Endothelial cell of umbilical vein (primary cell): Measurements from ENCODE around the gene CFAP46. TPM values are rescaled to one million over a fixed set of nuclear protein-coding genes. Genes with fewer than 3 reads are reported as not detected.

ENCODE experiments used
- BruUV-seq: library from RNA; stranded (reverse); fragments of 400-500 nt; replicated peaks from 2 replicates; lab custom pipeline; 2021; lab: Mats Ljungman, UMichigan
- CTCF ChIA-PET: fragments of 300-600, 350-600 bp; sonication (Branson Sonifier 250); formaldehyde crosslinking; loops from one replicate; lab custom pipeline; 2021; ENCODE audit warnings: antibody characterized with exemption, inconsistent platforms; lab: Charles Lee
- POLR2A ChIA-PET: fragments of 300-600, 350-600 bp; sonication (Branson Sonifier 250); formaldehyde crosslinking; loops from one replicate; lab custom pipeline; 2021; ENCODE audit warnings: antibody characterized with exemption, inconsistent platforms; lab: Charles Lee
- DNase-seq: peaks from one replicate; pipeline ENCODE4 v3.0.0-alpha.2; 2011; ENCODE audit warnings: low read depth, low spot score
- FAIRE-seq: peaks from 2 replicates; lab custom pipeline; 2011; peaks lifted over from hg19 to GRCh38; lab: Jason Lieb, UNC
- H2AFZ ChIP-seq: 2 replicates; pipeline ENCODE4 v1.6.0; 2012; ENCODE audit warnings: low read depth, low read length, control low read depth, inconsistent platforms
- H3K27ac ChIP-seq: 2 replicates; pipeline ENCODE4 v1.5.1; 2011; ENCODE audit warnings: low read depth, mild to moderate bottlenecking, control low read depth, low read length, moderate library complexity; ENCODE audit not compliant: insufficient read depth
- H3K27me3 ChIP-seq, 2 experiments: 2 replicates each; pipeline versions ENCODE4 v1.6.0 to v1.6.1; 2011; ENCODE audit warnings: low read length in 2 of 2, mixed read lengths in 1 of 2; ENCODE audit not compliant: control insufficient read depth in 2 of 2, insufficient read depth in 2 of 2
- H3K36me3 ChIP-seq, 2 experiments: 2 replicates in 1 of 2; 3 replicates in 1 of 2; pipeline ENCODE4 v1.5.1; 2011; ENCODE audit warnings: low read length in 2 of 2, mild to moderate bottlenecking in 1 of 2, moderate library complexity in 1 of 2; ENCODE audit not compliant: control insufficient read depth in 2 of 2, insufficient read depth in 2 of 2; ENCODE audit errors: extremely low read depth in 1 of 2
- H3K4me1 ChIP-seq: 3 replicates; pipeline ENCODE4 v1.5.1; 2011; ENCODE audit warnings: mild to moderate bottlenecking, low read length; ENCODE audit not compliant: control insufficient read depth, insufficient read depth; ENCODE audit errors: extremely low read depth
- H3K4me2 ChIP-seq: 2 replicates; pipeline ENCODE4 v1.6.1; 2011; ENCODE audit warnings: low read length, control low read depth, mixed read lengths; ENCODE audit not compliant: insufficient read depth
- H3K4me3 ChIP-seq, 3 experiments: fragments of 200-600 bp in 1 of 3; sonication (generic), shearing (Covaris generic) in 1 of 3; replicated peaks in 1 of 3; 2 replicates each; pipeline ENCODE4 v1.5.1; 2011 to 2016; ENCODE audit warnings: control low read depth in 3 of 3, low read length in 3 of 3, mild to moderate bottlenecking in 2 of 3, inconsistent platforms in 1 of 3, low read depth in 1 of 3, moderate library complexity in 1 of 3; ENCODE audit not compliant: insufficient read depth in 1 of 3
- H3K79me2 ChIP-seq: 2 replicates; pipeline ENCODE4 v1.6.0; 2012; ENCODE audit warnings: low read length, inconsistent platforms; ENCODE audit not compliant: control insufficient read depth, insufficient read depth
- H3K9ac ChIP-seq: replicated peaks from 2 replicates; pipeline ENCODE3; 2011; ENCODE audit warnings: low read length, control low read depth; ENCODE audit not compliant: insufficient read depth; ENCODE audit errors: extremely low read depth
- H3K9me1 ChIP-seq: replicated peaks from 3 replicates; pipeline ENCODE4 v1.6.0; 2011; ENCODE audit warnings: mild to moderate bottlenecking, low read length; ENCODE audit not compliant: control insufficient read depth, insufficient read depth; ENCODE audit errors: extremely low read depth
- H3K9me3 ChIP-seq: replicated peaks from 2 replicates; pipeline ENCODE4 v1.5.1; 2012; ENCODE audit warnings: low read length, inconsistent platforms; ENCODE audit not compliant: control insufficient read depth, insufficient read depth
- H4K20me1 ChIP-seq: replicated peaks from 2 replicates; pipeline ENCODE3; 2011; ENCODE audit warnings: mild to moderate bottlenecking, low read length; ENCODE audit not compliant: control insufficient read depth, insufficient read depth; ENCODE audit errors: extremely low read depth
- EZH2 ChIP-seq: IDR thresholded peaks from 2 replicates; pipeline ENCODE4 v1.6.1; 2012; ENCODE audit warnings: borderline replicate concordance, low read depth, mild to moderate bottlenecking, moderate library complexity, low read length, inconsistent platforms; ENCODE audit not compliant: severe bottlenecking
- dilution Hi-C: fragments of 300-500 bp; cut with MboI; formaldehyde crosslinking; loops from one replicate; pipeline ENCODE4 v1.15.0; 2019; ENCODE audit warnings: low sequenced_read_pairs; ENCODE audit not compliant: extremely low pct_ligation_motif_present
- intact Hi-C: fragments of 100-400 bp; cut with micrococcal nuclease; formaldehyde crosslinking; loops from one replicate; pipeline ENCODE4 v1.10.0; 2022
- polyA plus RNA-seq, 4 experiments: library from polyadenylated mRNA; depleted of rRNA in 3 of 4; stranded (reverse) in 3 of 4; unstranded in 1 of 4; fragments of >200 nt; gene quantifications; 2 replicates each; pipeline versions ENCODE4 v1.2.1 to v1.2.3, GENCODE V29; 2011 to 2012; ENCODE audit warnings: missing spikeins in 1 of 4
- total RNA-seq: library from RNA; stranded (reverse); gene quantifications from 2 replicates; pipeline ENCODE4 v1.2.3, GENCODE V29; 2021
- TF ChIP-seq, protein P1 (sequence below), 2 donors: IDR thresholded peaks; 1 replicate in 1 of 2; 2 replicates in 1 of 2; pipeline ENCODE4 v1.5.1; 2011; ENCODE audit warnings: low read length in 2 of 2, mild to moderate bottlenecking in 2 of 2, moderate library complexity in 2 of 2, control low read depth in 1 of 2, inconsistent platforms in 1 of 2, low read depth in 1 of 2; ENCODE audit not compliant: insufficient read depth in 1 of 2; ENCODE audit errors: extremely low read depth in 1 of 2

The CFAP46 gene
- total and polyA plus RNA-seq, 2 donors (not counting 3 experiments of a cell fraction or from before 2014, with no cell fraction given): 0.75 to 0.98 TPM

- POLR2A ChIA-PET: no interaction called here
- Histone ChIP-seq H3K9ac (no peak overlapping the region), H3K9me1 (no peaks in the 10 kb centered on the region), H3K4me1 (no peaks in the 10 kb centered on the region), H3K4me2 (no peak overlapping the region), H3K27ac (no peak overlapping the region), H3K79me2 (no peaks in the 10 kb centered on the region), H2AFZ (no peak overlapping the region), H3K36me3 (no peaks in the 10 kb centered on the region), H3K9me3 (no peaks in the 10 kb centered on the region), H4K20me1 (no peaks in the 10 kb centered on the region), H3K27me3 (no peaks in the 10 kb centered on the region), H3K4me3 (no peak overlapping the region)
- no TSS peak for BruUV-seq
- dilution Hi-C loops (no loop called here), intact Hi-C loops (no loop called here)
- DNase-seq: no peak
- CTCF ChIA-PET: no interaction called here
- no peak for FAIRE-seq
- TF ChIP-seq EZH2: no peak
Observed at GRCh38 chr10:132877473-132877872, 64.9 kb downstream of the CFAP46 start.

DNA sequence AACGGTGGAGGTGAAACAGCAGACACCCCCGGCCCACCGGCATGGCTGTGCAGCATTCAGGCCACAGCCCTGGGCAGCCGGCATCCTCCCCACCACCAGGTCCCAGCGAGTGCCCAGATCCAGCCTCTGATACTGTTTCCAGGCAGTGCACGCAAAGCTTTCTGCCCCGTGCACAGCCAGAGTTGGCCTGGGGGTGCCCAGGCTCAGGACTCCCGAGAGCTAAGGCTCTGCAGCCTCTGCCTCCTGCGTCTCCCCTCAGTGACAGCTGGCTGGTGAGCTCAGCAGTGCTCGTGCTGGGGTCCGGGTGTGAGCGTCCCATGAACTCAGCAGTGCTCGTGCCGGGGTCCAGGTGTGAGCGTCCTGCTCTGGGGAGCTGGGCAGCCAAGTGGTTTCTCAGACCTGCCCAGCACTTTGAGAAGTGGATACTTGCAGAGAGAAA, 65.4 kb downstream of the CFAP46 start:
- no peak for FAIRE-seq
- no peak overlapping the region for H3K9ac ChIP-seq
- no peaks in the 10 kb centered on the region for H3K9me1 ChIP-seq
- no peaks in the 10 kb centered on the region for H3K4me1 ChIP-seq
- intact Hi-C loops: no loop called here
- CTCF ChIA-PET: no interaction called here
- no TSS peak for BruUV-seq
- no peaks in the 10 kb centered on the region for H3K9me3 ChIP-seq
- H4K20me1 ChIP-seq: no peaks in the 10 kb centered on the region
- TF ChIP-seq, protein P1, sequence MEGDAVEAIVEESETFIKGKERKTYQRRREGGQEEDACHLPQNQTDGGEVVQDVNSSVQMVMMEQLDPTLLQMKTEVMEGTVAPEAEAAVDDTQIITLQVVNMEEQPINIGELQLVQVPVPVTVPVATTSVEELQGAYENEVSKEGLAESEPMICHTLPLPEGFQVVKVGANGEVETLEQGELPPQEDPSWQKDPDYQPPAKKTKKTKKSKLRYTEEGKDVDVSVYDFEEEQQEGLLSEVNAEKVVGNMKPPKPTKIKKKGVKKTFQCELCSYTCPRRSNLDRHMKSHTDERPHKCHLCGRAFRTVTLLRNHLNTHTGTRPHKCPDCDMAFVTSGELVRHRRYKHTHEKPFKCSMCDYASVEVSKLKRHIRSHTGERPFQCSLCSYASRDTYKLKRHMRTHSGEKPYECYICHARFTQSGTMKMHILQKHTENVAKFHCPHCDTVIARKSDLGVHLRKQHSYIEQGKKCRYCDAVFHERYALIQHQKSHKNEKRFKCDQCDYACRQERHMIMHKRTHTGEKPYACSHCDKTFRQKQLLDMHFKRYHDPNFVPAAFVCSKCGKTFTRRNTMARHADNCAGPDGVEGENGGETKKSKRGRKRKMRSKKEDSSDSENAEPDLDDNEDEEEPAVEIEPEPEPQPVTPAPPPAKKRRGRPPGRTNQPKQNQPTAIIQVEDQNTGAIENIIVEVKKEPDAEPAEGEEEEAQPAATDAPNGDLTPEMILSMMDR (IDR thresholded peaks at IDR 0.05; ENCODE audit: extremely low read depth in 1 of 2, insufficient read depth in 1 of 2, low read depth in 1 of 2, low read length in 2 of 2): no peak
- no peak overlapping the region for H3K4me3 ChIP-seq
- H3K36me3 ChIP-seq: no peaks in the 10 kb centered on the region
- H3K27me3 ChIP-seq: no peaks in the 10 kb centered on the region
- H3K4me2 ChIP-seq: no peak overlapping the region
- DNase-seq: no peak
- H2AFZ ChIP-seq: no peak overlapping the region
- POLR2A ChIA-PET: no interaction called here
- H3K79me2 ChIP-seq: no peaks in the 10 kb centered on the region
- no peak overlapping the region for H3K27ac ChIP-seq
- dilution Hi-C loops: no loop called here
